HG03520 (cell line): ENCODE measurements around the gene PIM2.

Experiments used
- ATAC-seq: cut with Tn5 transposase; IDR thresholded peaks from one replicate; pipeline ENCODE4 v1.9.1; 2021; ENCODE audit warnings: mild to moderate bottlenecking, moderate library complexity; ENCODE audit not compliant: unreplicated experiment

Gene PIM2

GRCh38 chrX:48936429-48937053, 17.7 kb upstream of the PIM2 start:
- no peak for ATAC-seq

DNA sequence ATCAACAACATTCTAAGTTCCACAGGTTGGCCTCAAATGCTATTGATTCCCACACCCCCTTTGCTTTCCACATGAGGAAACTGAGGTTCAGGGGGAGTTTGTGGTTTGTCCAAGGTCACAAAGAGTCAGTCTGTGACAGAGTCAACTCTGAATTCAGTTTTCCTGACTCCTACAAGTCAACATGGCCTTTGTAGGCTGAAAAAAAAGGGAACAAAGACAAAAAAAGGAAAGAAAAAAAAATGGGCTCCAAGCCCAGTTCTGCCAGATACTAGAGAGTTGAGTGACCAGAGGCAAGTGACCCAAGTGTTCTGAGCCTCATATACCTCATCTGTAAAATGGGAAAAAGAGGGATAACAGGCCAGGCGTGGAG, 16.5 kb upstream of the PIM2 start:
- no peak for ATAC-seq

DNA sequence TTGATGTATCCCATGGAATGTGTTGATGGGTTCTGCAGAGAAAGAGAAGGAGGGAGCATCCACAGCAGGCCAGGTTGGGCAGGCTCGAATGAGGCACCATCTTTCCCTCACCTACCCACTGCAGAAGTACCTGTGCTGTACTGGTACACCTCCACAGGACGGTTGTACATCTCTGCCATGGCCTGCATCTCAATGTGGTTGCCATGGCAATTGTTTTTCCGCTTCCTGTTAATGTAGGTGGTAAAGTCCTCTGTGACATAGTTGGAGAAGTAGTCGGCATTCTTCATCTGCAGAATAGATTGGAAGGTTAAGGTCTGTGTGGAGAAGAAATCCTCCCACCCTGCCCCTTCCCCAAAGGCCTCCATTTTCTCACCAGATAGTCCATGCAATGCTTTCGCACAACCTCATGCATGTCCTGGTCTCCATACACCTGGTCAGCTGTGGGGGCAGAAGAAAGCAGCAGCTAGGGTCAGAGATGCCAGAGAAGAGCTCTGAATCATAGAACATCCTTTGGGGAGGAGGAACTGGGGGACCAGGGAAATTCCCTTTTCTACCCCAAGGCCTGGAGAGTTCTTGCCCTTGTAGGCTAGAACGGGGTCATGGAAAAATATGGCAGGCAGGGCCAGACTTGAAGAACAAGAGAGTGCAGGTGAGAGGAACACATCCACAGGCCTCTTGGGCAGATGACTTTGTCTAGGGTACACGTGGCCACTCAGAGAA, 15.9 kb upstream of the PIM2 start:
- ATAC-seq = no peak

DNA sequence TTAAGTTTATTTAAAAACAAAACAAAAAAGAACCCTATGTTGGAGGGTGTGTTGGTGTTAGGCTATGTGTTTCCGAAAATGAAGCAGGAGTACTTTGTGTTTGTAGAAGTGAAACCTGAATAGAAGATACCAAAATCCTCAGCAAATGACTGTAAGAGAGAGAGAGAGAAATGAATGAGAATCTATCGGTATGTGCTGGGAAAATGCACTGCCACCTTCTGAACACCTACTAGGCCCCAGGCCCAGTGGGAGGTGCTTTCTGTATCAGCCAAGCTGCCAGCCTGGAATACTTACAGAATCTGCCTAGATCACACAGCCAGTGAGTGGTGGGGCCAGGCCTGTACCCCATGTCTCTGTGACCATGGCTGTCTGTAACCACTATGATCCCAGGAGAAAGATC, 14.9 kb upstream of the PIM2 start:
- no peak for ATAC-seq

DNA sequence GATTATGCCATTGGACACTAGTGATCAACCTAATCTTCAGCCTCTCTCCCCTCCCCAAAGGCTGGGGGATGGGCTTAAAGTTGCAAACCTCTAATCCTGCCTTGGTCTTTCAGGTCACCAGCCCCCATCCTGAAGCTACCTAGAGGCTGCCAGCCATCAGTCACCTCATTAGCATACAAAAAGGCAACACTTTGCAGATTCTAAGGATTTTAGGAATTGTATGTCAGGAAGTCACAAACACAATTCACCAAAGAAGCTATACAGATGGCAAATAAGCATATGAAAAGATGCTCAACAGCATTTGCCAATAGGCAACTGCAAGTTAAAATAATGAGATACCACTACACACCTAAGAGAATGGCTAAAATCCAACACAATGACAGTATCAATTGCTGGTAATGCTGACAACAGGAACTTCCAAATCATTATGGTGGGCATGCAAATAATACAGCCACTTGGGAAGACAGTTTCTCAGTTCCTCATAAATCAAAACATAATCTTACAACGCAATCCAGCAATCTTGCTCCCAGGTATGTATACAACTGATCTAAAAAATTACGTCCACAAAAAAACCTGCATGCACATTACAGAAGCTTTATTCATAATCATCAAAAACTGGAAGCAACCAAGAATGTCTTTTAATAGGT, 9.0 kb upstream of the PIM2 start:
- ATAC-seq = no peak

GRCh38 chrX:48927123-48927522, 8.3 kb upstream of the PIM2 start:
- no peak for ATAC-seq

- ATAC-seq = no peak
These were observed 5.4 kb upstream of the PIM2 start for GRCh38 chrX:48924270-48924669.

DNA sequence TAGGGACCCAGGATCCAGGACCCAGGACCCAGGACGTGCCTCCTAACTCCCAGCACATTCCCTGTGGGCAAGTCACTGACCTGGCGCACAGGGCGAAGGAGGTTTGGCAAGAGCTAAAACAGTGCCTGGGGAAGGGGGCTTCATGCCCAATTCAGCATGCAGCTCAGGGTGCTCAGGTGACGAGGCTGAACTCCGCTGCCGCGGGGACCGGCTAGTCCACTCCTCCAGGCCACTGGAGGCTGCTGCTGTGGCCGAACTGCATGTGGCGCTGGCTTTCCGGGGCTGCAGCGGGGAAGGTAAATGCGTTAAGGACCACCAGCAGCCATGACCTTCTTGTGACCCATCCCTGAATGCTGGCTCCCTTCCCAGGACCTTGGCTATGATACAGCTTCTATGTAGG, 4.9 kb upstream of the PIM2 start:
- no peak for ATAC-seq

DNA sequence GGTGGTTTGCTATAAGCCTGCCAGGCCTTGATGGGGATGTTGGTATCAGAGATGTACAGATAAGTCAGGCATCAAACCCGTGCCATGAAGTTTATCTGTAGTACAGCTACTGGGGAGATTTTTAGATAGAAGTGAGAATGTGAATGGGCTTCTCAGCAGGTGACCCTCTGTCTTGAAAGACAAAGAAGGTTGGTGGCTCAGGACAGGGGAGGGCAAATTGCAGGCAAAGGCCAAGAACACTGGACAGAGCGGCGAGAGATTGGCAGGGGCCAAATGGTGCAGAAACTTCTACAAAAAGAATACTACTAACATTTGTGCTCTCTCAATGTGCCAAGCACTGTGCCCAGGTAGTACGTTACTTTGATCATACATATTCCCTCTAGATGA, 1.9 kb upstream of the PIM2 start:
- ATAC-seq = no peak

DNA sequence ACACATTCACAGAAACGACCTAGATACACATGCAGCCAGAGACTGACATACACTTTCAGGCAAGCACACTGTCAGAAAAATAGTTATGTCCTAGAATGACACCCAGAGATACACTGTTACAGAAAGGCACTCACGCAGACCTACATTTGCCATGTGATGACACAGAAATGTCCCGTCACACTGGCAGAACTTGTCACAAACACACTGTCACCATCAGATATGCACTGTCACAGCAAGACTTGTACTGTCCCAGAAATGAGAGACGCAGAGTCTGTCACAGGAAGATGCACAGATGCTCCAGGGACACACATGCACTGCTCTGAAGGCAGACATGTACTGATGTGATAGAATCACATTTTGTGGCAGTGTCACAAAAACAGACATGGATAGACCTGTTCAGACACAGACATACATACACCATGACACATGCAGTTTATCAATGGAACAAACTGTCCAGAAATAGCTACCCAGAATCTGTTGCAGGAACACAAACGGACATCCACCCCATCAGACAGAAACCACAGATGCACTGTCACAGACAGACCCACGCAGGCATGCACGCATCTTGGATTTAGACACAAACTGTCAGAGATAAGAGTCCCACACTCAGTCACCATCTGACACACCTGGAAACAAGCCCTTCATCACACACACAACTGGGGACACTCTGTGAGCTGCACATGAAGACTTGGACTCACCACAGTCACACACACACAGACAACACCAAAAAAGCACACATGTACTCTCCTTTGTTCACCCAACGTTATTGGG, 1.3 kb upstream of the PIM2 start:
- ATAC-seq = no peak

GRCh38 chrX:48919360-48919841, 577 bp upstream of the PIM2 start:
- ATAC-seq = no peak

GRCh38 chrX:48918301-48918642, 552 bp downstream of the PIM2 start:
- ATAC-seq = no peak

- peak; percentile 41 for ATAC-seq
These were observed 1.5 kb downstream of the PIM2 start for GRCh38 chrX:48917139-48918001.

DNA sequence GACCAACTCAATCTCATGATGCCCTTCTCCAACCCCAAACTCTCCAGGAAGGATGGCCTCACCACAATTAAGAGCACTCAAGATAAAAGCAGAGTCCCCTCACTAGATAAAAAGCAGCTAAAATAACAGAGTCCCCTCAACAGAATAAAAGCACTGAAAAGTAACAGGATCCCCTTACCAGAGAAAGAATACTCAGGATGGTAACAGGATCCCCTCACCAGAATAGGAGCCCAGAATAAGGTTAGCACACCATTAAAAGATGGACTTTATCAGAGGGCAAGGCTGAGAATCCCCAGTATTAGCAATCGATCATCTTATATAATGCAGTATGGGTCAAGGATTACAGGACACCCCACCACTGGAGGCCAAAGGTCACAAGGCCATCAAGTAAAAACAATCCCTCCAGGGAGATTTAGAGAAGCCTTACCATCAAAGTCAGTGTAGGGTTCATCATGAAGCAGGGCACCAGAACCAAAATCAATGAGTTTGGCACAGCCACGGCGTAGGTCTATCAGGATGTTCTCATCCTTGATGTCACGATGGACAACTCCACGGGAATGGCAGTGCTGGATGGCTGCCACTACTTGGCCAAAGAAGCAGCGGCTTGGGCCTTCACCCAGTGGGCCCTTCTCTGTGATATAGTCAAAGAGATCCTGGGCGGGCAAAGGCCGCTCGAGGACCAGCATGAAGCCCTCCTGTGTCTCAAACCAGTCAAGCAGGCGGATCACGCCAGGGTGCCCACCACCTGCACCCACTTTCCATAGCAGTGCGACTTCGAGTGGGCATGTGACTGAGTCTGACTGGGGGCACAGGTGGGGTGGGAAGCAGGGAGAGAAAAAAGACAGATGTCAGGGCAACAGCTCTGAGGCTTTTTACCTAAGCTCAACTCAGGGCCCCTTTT, 4.0 kb downstream of the PIM2 start:
- no peak for ATAC-seq

GRCh38 chrX:48913605-48914366, 5.0 kb downstream of the PIM2 start:
- no peak for ATAC-seq

- ATAC-seq = peak; percentile 45
These were observed 7.2 kb downstream of the PIM2 start, which contains the start of gene SLC35A2 for GRCh38 chrX:48911412-48912182. Gene SLC35A2 (minus strand): TSS chrX:48911646. CDS start chrX:48911636, 10 bp downstream.

DNA sequence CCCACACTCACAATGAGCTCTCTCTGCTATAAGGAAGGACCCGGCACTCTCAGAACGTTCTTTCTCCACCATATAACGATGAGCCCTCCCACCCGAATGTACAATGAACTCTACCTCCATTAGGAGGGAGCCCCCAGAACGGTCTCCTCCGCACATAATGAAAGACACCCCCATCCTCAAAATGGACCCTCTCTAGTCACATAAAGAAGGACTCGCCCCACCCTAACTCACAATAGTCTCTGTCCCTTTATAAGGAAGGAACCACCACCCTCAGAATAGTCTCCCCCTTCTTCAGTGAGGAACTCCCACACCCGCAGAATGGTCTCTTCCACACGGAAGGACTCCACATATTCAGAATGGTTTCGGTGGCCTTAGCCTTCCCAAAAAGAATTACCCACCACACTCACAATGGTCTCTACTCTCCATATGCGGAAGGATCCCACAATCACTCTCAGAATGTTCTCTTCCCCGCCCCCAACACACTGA, 7.9 kb downstream of the PIM2 start:
- no peak for ATAC-seq
